ENCODE measurements around the gene DCHS1.

DNA sequence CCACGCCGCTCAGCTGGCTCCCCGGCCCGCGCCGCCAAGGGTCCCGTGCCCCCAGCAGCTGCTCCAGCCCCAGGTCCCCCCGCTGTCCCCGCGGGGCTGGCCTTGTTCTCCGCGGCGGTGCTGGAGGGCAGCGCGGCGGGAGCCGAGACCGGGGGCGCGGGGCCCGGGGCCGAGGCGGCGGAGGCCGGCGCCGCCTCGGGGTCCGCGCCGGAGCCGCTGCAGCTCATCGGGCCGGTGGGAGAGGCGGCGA lies 43.7 kb downstream of the DCHS1 start:
- TF ChIP-seq CTCF (IDR thresholded peaks at IDR 0.05) (no peak), POLR2A (IDR thresholded peaks at IDR 0.05) (no peak)

All from ovary (tissue), 3 donors.